Osteoblast (primary cell): Measurements from ENCODE around the gene NT5DC3. TPM values are rescaled to one million over a fixed set of nuclear protein-coding genes. Genes with fewer than 3 reads are reported as not detected.
A peak's percentile ranks its signal among the peaks of the same experiment; 100 is the strongest.

Source experiments
- DNase-seq: peaks from one replicate; pipeline ENCODE4 v3.0.0; 2011; ENCODE audit warnings: low spot score, mixed read lengths; ENCODE audit not compliant: insufficient read length; ENCODE audit errors: missing footprints
- H2AFZ ChIP-seq: 2 replicates; pipeline ENCODE4 v1.6.0; 2011; ENCODE audit warnings: mild to moderate bottlenecking, low read length
- H3K27ac ChIP-seq: 2 replicates; pipeline ENCODE4 v1.5.1; 2011; ENCODE audit warnings: mild to moderate bottlenecking, low read depth, low read length, moderate library complexity
- H3K27me3 ChIP-seq: 2 replicates; pipeline ENCODE4 v1.6.0; 2012; ENCODE audit warnings: mild to moderate bottlenecking, control low read depth, inconsistent platforms, low read length, moderate library complexity; ENCODE audit not compliant: insufficient read depth
- H3K36me3 ChIP-seq: 2 replicates; pipeline ENCODE4 v1.5.1; 2011; ENCODE audit warnings: mild to moderate bottlenecking, low read length, control low read depth, moderate library complexity; ENCODE audit not compliant: insufficient read depth
- H3K4me1 ChIP-seq: 2 replicates; pipeline ENCODE4 v1.5.1; 2011; ENCODE audit warnings: mild to moderate bottlenecking, low read length, control low read depth, moderate library complexity; ENCODE audit not compliant: insufficient read depth
- H3K4me2 ChIP-seq: 2 replicates; pipeline ENCODE4 v1.6.0; 2011; ENCODE audit warnings: mild to moderate bottlenecking, low read length; ENCODE audit not compliant: insufficient read depth
- H3K4me3 ChIP-seq: fragments of 200-600 bp; sonication (generic); 3 replicates; pipeline ENCODE4 v1.5.1; 2012; ENCODE audit warnings: mild to moderate bottlenecking, low read length, inconsistent platforms; ENCODE audit not compliant: insufficient read depth
- H3K79me2 ChIP-seq: 2 replicates; pipeline ENCODE4 v1.6.0; 2012; ENCODE audit warnings: mild to moderate bottlenecking, low read length, control low read depth, inconsistent platforms; ENCODE audit not compliant: insufficient read depth
- H3K9me3 ChIP-seq: 2 replicates; pipeline ENCODE4 v1.5.1; 2011; ENCODE audit warnings: low read depth, low read length, control low read depth
- H4K20me1 ChIP-seq: 2 replicates; pipeline ENCODE4 v1.6.0; 2012; ENCODE audit warnings: mild to moderate bottlenecking, low read length, control low read depth; ENCODE audit not compliant: insufficient read depth
- total RNA-seq: library from RNA; depleted of rRNA; stranded (reverse); fragments of >200 nt; gene quantifications from 2 replicates; pipeline ENCODE4 v1.2.3, GENCODE V29; 2012
- TF ChIP-seq, protein P1 (sequence below): IDR thresholded peaks from 2 replicates; pipeline ENCODE4 v1.5.1; 2011; ENCODE audit warnings: mild to moderate bottlenecking, low read depth, low read length, moderate library complexity; ENCODE audit errors: extremely low read depth

NT5DC3 gene
- total RNA-seq, 1 donor = 10.1 TPM

DNA sequence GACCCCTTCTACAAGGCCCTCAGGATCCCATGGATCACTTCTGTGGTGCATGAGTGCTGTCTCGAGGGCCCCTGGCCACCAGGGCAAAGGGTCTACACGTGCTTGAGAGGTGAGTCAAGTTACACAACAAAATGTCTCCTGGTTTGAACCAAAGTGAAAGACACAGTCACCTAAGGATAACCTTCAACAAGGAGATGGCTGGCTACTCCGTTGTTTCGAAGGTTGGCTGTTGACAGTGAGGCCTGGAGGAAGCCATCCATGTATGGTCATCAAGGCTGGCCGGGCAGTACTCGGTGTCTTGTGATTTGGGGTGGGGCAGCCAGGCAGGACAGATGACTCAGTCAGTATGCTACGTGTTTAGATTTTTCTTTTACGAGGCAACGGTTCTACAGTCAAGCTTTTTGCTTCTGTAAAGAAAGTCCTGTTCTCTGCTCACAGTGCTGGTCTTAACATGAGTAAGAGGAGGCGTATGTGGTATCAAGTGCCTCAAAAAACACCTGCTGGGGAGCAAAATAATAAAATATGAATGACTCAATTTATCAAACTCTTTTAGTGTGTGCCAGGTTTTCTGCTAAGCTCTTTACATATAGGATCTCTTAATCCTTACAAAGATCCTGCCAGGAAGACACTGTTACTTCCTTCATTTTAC lies 18.0 kb upstream of the NT5DC3 start:
- DNase-seq = peak; percentile 93
- Histone ChIP-seq H3K36me3 (no peaks in the 10 kb centered on the region), H3K4me1 (peaks cover 27% of the 10 kb centered on the region), H3K27ac (peak overlapping the region; percentile 71), H3K9me3 (no peaks in the 10 kb centered on the region), H2AFZ (peak overlapping the region; percentile 78), H4K20me1 (no peaks in the 10 kb centered on the region), H3K4me2 (peak overlapping the region; percentile 18), H3K4me3 (no peak overlapping the region), H3K79me2 (no peaks in the 10 kb centered on the region), H3K27me3 (no peaks in the 10 kb centered on the region)
- TF ChIP-seq, protein P1, sequence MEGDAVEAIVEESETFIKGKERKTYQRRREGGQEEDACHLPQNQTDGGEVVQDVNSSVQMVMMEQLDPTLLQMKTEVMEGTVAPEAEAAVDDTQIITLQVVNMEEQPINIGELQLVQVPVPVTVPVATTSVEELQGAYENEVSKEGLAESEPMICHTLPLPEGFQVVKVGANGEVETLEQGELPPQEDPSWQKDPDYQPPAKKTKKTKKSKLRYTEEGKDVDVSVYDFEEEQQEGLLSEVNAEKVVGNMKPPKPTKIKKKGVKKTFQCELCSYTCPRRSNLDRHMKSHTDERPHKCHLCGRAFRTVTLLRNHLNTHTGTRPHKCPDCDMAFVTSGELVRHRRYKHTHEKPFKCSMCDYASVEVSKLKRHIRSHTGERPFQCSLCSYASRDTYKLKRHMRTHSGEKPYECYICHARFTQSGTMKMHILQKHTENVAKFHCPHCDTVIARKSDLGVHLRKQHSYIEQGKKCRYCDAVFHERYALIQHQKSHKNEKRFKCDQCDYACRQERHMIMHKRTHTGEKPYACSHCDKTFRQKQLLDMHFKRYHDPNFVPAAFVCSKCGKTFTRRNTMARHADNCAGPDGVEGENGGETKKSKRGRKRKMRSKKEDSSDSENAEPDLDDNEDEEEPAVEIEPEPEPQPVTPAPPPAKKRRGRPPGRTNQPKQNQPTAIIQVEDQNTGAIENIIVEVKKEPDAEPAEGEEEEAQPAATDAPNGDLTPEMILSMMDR = no peak

DNA sequence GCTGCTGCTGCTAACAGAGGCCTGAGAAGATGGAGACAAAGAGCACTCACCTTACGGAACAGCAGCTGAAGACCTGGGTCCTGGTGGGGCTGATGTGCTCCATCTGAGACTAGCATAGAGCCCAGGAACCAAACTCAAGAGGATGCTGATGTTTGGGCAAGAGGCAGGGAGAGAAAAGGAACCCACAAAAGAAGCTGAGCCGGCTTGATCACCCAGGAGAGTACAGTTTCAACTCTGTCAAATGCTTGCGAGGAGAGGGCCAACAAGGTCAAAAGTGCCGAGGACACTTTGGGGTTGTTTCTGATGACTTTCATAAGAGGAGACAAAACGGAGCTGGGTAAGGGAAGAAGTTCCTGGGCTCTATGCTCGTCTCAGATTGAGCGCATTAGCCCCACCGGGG lies 17.3 kb upstream of the NT5DC3 start:
- no peaks in the 10 kb centered on the region for H3K9me3 ChIP-seq
- H3K4me1 ChIP-seq = peaks cover 27% of the 10 kb centered on the region
- TF ChIP-seq, protein P1 = no peak
- DNase-seq = no peak
- no peak overlapping the region for H3K4me3 ChIP-seq
- H3K27me3 ChIP-seq = no peaks in the 10 kb centered on the region
- H3K36me3 ChIP-seq = no peaks in the 10 kb centered on the region
- H3K27ac ChIP-seq = peak overlapping the region; percentile 71
- no peak overlapping the region for H3K4me2 ChIP-seq
- no peaks in the 10 kb centered on the region for H4K20me1 ChIP-seq
- H3K79me2 ChIP-seq = no peaks in the 10 kb centered on the region
- H2AFZ ChIP-seq = peak overlapping the region; percentile 78

DNA sequence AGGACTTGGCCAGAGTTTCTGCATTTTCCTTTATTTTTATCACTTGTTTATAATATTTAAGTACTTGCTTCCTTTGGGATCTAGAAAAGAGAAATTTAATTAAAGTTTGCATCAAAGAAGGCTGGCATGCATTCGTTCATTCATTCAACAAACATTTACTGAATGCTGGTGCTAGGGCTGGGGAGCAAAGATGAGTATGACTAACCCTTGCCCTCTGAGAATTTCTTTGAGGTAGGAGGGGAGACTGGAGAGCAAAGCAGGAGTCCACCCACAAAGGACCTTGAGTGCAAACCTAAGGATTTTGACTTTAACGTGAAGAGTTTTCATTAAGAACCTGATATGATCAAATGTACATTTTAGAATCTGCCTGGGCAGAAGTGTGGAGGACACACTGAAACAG lies 16.1 kb upstream of the NT5DC3 start:
- no peak for DNase-seq
- Histone ChIP-seq H3K36me3 (no peaks in the 10 kb centered on the region), H3K4me3 (no peak overlapping the region), H3K79me2 (no peaks in the 10 kb centered on the region), H3K4me1 (peaks cover 29% of the 10 kb centered on the region), H3K9me3 (no peaks in the 10 kb centered on the region), H3K4me2 (no peak overlapping the region), H3K27ac (no peak overlapping the region), H2AFZ (no peak overlapping the region), H4K20me1 (no peaks in the 10 kb centered on the region), H3K27me3 (no peaks in the 10 kb centered on the region)
- TF ChIP-seq, protein P1 = no peak

GRCh38 chr12:103855896-103856657 lies 15.0 kb upstream of the NT5DC3 start:
- TF ChIP-seq, protein P1 = no peak
- Histone ChIP-seq H3K4me1 (peaks cover 40% of the 10 kb centered on the region), H3K4me3 (no peak overlapping the region), H2AFZ (no peak overlapping the region), H3K4me2 (peak overlapping the region; percentile 50), H3K9me3 (no peaks in the 10 kb centered on the region), H3K27me3 (no peaks in the 10 kb centered on the region), H3K27ac (no peak overlapping the region), H3K79me2 (no peaks in the 10 kb centered on the region), H3K36me3 (no peaks in the 10 kb centered on the region), H4K20me1 (no peaks in the 10 kb centered on the region)
- no peak for DNase-seq
